Stimulated activated CD8-positive, alpha-beta memory T cell treated with anti-CD3 and anti-CD28 coated beads, Interleukin-12 subunit alpha, Interleukin-12 subunit beta, amount 100 ng/mL, for 1 hour (primary cell): Measurements from ENCODE around the gene SHROOM1.

ENCODE experiments used
- DNase-seq: peaks from one replicate; pipeline ENCODE4 v3.0.0-alpha.2; 2020; ENCODE audit warnings: low read depth

Gene SHROOM1

DNA sequence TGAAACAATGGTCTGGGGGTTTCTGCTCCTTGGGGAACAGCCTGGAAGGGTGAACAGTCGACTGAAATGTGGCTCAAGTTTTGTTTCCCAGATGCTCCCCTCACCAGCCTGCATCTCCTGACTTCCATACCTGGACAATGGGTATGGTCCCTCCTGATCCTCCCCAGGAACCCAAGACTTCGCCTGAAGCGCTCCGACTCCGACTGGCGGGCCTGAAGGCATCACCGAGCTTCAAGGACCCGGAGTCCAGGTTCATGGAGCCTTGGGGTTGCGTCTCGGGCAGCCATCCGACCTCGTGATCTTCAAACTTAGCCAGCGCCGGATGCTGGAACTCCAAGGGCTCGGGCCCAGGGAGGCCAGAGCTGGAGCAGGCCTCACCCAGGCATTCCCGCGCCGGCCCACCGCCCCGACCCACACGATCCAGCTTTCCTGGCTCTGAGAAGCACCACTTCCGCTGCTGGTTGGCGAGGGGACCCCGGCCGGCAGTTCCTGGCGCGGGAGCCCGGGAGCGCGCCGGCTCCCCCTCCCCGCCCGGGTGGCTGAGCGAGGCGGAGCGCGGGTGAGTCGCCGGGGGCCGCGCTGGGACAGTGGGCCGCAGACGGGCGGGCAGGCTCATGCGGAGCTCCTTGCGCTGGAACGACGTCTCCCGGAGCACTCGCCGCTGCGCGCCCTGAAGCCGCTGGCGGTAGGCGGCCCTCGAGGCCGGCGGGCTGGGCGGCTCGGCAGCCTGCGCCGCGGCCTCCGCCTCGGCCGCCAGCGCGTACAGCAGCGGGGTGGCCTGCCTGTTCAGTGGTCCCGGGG, 5.2 kb downstream of the SHROOM1 start:
- no peak for DNase-seq

DNA sequence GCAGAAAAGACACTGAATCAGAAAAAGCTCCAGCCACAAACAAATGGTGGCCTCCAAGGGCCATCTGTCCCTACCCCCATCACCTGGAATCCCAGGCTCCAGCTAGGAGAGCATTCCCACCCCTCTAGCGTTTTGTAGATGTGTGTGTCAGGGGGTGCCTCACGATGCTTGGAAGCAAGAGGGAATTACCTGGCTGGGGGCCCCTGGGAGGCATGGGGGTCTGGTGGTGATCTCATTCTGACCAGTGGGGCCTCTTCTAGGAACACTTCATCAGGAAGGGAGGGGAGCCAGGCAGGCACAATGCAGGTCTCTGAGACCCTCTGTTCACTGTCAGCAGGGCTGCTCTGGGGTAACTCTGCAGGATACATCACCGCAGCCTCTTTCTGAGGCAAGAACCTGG, 6.0 kb downstream of the SHROOM1 start:
- DNase-seq, result no peak

DNA sequence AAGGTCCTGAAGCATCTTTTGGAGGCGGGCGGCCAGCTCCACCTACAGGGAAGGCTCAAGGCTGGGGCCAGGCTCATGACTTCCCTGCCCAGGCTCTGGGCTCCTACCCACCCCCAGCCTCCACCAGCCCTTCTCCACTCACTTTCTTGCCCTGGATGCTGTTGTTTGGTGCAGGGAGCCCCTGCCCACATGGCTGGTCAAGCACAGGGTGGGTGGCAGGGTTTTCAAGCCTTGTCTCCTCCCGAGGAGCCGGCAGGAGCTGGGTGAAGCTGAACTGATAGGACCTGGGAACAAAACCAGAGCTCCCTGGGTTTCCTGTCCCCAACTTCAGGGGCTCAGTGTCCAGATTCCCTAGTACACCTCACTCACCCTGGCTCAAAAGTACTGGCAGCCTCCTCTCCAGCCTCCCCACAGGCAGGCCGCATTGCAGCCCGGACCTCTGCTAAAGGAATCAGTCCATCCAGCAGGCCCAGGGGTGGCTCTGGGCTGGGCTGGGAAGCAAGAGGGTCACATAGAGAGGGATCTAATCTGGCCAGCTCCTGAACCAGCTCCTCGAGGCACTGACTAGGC, 6.9 kb downstream of the SHROOM1 start:
- no peak for DNase-seq

DNA sequence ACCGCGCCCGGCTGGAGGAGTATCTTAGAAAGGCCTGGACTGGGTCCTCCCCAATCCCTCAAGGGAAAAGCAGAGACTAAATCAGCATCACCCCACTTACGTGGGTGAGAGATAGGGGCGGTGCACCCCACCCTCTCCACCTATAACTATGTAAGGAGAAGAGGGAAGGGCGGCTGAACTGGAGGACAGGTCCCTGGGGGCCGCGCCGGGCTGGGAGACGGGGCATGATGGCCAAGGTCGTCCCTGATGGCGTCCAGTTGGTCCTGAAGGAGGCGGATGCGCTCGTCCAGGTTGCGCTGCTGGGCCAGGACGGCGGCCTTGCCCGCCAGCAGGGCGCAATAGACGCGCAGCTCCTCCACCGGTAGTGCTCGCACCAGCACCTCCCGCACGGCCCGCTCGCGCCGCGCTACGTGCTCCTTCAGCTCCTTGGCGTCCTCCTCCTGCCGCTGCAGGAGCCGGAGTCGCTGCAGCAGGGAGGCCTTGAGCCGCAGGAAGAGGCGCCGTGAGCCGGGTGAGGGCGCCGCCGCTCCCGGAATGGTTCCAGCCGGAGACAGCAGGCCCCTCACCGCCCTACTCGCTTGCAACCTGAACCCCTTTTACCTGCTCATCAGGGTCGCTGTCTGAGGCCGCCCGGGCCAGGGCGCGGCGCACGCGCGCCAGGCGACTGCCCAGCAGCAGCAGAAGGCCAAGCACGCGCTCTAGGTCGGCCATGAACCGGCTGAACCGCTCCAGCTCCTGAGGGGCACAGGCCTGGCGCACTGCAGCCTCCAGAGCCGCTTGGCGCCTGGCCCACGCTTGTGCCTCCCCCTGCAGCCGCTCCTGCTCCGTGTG, 7.6 kb downstream of the SHROOM1 start:
- DNase-seq, result no peak

DNA sequence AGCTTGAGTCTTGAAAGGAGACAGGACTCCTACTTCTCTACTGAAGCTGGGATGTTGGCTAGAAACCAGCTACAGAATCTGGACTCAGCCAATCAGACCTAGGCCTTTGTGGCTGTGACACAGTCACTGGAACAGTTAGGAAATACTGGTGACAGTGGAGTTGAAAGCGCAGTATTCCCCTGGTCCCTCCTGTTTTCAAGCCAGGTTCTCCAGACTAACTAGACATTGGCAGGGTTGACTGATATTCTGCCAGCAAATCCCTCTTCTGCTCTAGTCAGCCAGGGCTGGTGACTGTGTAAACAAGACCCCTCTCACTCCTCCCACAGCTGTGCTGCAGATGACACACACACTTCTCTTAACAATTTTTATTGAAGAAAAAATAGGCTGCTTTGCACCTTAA, 8.7 kb downstream of the SHROOM1 start:
- DNase-seq, result no peak

DNA sequence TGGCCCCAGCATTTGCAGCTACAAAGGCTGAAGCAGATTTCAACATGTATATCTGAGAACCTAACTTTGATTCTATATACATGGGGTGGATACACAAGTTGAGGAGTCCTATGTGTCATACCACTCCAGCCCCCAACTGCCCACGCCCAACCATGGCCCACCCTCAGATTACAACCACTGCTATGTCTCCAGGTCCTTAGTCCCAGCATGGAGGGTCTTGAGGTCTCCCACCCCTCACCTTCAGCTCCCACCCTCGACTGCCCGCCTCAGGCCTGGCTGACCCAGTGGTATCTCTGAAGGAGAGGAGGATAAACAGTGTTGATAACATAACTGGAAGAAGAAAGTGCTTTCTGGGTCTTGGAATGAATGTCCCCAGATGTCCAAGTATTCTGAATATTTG, 9.1 kb downstream of the SHROOM1 start:
- DNase-seq, result no peak

DNA sequence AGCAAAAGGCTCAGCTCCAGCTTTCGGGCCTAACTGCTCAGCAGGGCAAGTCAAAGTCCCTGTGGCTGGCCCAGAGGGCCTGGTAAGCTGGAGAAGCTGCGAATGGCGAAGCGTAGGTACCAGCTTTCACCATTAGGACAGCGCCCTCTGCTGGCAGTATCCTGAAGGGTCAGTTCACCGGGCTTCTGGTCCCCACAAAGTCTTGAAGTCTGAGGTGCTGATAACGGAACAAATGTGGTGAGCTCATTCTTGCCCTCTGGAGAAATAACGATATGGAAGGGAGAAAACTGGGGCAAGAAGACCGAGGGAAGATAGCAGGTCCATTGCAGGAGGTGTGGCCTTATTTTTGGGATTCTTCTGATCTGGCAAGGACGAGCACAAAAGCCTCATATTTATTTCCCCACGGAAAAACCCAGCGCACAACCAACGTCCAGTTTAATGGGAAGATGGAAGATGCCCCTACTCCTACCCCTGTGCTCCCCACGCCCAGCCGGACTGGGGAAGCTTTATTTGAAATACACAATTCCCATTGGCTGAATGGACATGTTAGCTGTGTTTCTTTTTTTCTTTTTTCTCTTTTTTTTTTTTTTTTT, 10.2 kb downstream of the SHROOM1 start:
- peak; percentile 86 for DNase-seq

DNA sequence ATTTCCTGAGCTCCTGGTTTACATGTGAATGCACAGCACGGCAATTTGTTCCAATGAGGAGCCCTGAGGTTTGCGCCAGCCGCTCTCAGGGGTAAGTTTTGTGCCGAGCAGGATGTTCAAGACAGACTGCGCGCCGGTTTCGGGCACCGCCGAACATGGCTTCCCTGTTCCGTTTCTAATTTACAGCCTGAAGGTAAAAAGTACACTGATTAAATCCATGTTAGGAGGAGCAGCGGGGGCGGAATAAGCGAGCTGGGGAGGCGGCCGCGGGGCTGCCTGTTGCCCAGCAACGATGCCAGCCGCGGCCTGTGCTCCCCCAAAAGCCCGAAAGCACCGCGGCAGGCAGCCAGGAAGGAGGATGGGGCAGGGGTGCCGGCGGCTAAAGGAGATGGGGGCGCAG, 11.0 kb downstream of the SHROOM1 start:
- no peak for DNase-seq

DNA sequence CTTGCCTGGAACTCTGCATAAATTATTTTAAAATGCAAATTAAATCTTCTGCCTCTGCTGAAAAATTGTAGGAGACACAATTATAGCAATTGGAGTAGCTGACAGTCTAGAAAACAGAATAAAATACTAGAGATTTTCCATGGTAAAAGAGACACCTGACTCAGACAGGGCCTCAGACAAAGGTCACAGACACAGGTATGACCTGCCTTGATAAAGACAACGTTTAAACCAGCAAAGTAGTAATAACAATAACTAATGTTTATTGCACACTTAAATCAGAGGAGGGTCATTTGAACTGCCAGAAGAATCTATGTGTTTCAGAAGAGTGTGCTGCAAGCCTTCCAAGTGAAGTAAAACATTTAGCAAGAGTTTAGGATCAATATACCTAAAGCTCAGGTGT, 13.4 kb downstream of the SHROOM1 start:
- no peak for DNase-seq

DNA sequence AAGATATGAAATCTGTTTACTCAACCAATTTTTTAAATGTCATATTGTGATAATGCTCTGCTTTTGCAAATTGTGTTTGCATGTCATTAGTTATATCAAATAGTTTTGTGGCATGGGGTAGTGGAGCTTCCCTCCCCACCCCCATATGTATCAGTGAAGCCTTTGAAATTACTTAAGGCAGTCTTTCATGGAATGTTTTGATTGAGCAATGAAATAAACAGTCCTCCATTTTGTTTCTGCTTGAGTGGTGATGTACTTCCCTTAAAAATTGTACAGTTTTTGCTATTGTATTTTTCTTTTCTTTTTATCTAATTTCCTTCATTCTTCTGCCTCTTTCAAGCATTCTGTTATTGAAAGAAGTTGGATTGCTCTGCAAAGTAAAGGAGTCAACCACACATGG, 13.9 kb downstream of the SHROOM1 start:
- no peak for DNase-seq

DNA sequence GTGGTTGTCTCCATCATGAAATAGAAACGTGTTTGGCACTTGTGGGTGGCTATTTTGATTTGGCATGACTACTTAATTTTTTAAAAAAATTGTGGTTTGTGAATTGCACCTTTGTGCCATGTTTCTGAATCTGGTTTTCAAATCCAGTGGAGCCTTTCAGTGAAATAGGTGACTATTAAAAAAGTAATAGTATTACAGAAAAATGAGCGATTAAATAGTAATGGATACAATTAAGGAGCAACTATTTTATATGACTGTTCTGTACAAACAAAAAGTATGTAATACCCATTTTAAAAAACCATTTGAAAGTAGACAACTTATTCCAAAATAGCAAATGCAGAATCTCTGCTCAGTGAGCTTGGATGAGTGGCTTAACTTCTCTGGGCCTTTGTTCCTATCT, 14.4 kb downstream of the SHROOM1 start:
- no peak for DNase-seq

DNA sequence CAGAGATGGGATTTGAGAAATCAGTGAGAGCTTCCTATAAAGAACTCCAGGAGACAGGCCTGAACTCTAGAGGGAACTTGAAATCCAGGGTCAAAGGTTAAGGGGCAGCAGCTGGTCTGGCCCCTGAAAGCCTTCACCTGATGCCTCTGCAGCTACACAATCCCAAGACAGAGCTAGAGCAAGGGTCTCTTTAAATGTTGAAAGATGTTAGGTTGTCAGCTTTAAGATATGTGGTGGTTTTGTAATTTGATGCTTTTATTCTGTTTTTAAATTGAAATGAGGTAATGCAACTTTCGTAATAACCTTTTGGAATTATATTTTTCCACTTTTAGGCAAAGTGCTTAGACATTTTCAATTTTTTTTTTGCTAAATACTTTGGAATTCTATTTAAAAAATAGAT, 15.0 kb downstream of the SHROOM1 start:
- no peak for DNase-seq

DNA sequence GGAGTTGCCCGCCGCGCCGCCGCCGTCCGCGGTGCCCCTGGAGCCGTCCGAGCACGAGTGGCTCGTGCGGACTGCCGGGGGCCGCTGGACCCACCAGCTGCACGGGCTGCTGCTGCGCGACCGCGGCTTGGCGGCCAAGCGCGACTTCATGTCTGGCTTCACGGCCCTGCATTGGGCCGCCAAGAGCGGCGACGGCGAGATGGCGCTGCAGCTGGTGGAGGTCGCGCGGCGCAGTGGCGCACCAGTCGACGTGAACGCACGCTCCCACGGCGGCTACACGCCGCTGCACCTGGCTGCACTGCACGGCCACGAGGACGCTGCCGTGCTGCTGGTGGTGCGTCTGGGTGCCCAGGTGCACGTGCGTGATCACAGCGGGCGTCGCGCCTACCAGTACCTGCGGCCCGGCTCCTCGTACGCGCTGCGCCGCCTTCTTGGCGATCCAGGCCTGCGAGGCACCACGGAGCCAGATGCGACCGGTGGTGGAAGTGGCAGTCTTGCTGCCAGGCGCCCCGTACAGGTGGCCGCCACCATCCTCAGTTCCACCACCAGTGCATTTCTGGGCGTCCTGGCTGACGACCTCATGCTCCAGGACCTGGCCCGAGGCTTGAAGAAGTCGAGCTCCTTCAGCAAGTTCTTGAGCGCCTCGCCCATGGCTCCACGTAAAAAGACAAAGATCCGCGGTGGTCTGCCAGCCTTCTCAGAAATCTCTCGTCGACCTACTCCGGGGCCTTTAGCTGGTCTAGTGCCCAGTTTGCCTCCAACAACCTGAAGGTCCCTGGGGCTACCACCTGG, 15.7 kb downstream of the SHROOM1 start:
- DNase-seq, result no peak

DNA sequence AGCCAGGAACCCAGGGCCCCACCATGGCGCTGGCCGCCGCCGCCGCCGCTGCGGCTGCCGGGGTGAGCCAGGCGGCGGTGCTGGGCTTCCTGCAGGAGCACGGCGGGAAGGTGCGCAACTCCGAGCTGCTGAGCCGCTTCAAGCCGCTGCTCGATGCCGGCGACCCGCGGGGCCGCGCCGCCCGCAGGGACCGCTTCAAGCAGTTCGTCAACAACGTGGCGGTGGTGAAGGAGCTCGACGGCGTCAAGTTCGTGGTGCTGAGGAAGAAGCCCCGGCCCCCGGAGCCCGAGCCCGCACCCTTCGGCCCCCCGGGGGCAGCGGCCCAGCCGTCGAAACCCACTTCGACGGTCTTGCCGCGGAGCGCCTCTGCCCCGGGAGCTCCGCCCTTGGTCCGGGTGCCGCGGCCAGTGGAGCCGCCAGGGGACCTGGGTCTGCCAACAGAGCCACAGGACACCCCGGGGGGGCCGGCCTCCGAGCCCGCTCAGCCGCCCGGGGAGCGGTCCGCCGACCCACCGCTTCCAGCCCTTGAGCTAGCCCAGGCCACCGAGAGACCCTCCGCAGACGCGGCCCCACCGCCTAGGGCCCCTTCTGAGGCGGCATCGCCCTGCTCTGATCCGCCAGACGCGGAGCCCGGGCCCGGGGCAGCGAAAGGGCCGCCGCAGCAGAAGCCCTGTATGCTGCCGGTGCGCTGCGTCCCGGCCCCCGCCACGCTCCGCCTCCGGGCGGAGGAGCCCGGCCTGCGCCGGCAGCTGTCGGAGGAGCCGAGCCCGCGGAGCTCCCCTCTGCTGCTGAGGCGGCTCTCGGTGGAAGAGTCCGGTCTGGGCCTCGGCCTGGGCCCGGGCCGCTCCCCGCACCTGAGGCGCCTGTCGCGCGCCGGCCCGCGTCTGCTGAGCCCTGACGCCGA, 16.6 kb downstream of the SHROOM1 start:
- no peak for DNase-seq

DNA sequence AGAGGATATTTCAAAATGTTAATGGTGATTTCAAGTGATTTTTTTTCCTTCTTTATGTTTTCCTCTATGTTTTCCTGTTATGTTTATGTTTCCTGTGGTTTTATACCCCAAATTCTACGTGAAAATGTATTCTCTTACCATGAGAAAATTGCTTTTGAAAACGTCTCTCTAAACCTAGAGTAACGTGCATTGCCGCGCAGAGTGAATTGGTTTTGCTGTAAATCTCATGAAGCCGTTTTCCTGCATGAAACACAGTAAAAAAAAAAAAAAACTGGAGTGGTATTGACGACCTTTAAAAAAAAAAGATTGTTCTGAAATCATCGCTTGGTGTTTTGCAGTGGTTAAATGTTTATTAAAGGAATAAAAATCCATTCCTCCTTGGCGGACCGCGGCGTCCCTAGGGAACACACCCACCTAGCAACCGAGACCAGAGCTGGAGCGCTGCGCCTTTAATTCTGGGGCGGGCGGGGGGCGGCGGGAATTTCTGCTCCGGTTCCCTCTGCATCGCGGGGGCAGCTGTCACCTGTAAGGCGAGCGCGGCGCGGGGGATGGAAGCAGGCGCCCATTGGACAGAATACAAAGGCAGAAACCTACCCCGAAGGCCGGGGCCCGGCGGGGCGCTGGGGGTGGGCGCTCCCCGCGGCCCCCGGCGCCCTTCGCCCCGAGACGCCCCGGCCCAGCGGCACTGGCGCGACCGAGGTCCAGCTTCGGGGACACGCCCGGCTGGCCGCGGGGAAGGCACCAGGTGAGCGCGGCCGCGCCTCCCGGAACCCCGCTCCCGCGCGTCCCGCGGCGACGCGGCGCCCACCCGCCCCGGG, 17.5 kb downstream of the SHROOM1 start, which contains the start of gene SOWAHA:
TSS of gene SOWAHA (plus strand) at position 522 of the 818 bp plus-strand sequence. CDS start 320 bp downstream, outside the sequence.
- DNase-seq, result no peak

DNA sequence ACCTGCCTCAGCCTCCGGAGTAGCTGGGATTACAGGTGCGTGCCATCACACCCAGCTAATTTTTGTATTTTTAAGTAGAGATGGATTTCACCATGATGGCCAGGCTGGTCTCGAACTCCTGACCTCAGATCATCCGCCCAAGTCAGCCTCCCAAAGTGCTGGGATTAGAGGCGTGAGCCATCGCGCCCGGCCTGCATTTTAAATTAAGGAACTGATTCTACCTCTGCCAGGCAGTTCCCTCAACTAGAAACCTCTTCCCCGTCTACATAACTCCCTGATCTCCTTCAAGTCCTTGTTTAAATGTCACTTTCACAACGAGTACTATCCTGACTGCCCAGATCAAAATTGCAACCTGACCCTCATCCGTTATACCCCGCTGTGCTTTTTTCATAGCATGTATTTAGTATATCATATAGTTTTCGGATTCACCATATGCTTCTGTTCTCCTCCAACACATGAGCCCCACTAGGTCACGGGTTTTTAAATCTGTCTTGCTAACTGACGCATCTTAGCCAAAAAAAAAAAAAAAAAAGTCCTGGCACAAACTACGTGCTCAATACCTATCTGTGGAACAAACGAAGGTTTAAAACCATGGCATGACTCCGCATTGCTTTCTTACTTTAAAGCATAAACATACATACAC, 18.2 kb downstream of the SHROOM1 start:
- DNase-seq, result no peak

DNA sequence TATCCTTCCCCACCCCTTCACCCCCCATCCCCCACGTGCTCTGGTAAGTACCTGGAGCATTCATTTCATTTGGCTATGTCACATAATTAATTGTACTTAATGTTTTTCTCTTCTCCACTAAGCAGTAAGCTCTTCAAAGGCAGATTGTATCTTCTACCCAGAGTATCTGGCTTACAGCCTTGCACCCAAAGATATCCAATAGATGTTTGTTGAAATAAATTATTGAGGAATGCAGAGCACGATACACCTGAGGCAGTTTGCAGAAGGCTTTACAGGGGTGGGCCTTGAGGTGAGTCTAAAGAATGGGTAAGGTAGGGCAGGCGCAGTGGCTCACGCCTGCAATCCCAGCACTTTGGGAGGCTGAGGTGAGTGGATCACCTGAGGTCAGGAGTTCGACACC, 19.8 kb downstream of the SHROOM1 start:
- DNase-seq, result no peak

DNA sequence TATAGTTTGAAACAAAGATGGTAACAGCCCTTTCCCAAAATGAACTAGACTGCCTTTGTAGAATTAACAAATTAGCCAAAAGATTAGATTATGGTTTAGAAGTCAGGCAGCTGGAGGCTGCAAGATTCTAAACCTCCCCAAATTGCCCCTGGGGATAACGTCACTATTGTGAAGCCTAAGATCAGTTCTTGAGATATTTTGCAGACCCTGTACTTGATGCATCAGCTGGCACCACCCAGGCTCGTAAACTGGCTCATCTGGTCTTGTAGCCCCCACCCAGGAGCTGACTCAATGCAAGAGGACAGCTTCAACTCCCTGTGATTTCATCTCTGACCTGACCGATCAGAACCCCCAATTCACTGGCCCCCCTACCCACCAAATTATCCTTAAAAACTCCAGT, 21.6 kb downstream of the SHROOM1 start:
- DNase-seq, result no peak

DNA sequence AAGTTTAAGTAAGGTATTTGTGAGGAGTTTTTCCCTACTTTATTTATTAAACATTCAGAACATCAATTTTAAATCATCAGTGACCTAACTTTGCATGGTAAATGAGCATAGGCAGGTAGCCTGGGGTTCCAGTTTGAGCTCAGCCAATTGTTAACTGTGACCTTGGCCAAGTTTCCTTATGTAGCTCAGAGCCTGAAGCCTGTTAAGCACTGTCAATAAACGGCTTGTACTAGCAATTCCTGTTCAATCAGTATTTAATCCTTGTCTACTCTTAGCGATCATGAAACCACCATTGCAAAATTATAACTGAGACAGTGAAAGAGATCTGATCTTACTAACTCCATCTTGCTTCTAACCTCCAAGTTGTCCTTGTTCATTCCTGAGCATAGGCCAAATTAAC, 22.0 kb downstream of the SHROOM1 start:
- no peak for DNase-seq
